HG03196 (cell line): ENCODE measurements around the gene LARP4B.

ENCODE experiments used
- ATAC-seq: cut with Tn5 transposase; IDR thresholded peaks from one replicate; pipeline ENCODE4 v1.9.1; 2021; ENCODE audit not compliant: unreplicated experiment

Gene LARP4B

DNA sequence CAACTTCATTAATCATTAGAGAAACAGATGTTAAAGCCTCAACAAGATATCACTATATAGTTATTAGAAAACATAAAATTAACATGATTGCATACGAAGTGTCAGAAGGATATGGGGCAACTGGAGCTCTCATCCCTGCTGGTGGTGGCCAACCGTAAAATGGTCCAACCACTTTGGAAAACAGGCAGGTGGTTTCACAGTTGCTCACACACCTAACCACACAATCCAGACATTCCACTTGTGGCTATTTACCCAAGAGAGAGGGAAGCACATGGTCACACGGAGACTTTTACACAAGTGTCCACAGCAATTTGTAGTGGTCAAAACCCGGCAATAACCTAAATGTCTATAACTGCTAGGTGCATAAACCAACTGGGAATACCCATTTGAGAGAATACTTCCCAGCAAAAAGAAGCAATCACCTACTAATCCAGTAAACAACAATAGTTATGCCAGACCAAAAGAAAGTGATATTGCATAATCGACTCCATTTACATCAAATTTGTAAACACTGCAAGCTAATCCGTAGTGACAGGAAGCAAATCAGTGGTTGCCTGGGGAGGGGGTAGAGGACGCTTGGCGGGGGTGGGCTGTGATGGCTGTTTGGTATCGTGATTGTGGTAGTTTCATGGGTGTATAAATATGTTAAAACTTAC, 91.8 kb downstream of the LARP4B start:
- ATAC-seq = no peak

DNA sequence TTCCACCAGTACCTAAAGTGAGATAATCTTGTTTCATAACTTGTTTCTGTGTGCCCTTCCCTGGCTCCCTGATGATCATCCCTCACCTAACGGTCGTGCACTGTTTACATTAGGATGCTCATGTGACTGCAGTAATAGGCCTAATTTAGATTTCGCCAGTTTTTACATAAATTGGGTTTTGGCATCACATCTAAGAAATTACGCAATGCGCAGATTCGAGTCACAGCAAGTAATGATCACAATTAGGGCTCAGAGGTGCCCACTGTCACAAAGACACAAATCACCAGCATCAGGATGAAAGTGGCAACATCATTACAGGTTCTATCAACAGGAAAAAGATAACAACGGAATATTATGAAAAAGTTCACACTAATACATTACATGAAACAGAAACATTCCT, 94.7 kb downstream of the LARP4B start:
- no peak for ATAC-seq

DNA sequence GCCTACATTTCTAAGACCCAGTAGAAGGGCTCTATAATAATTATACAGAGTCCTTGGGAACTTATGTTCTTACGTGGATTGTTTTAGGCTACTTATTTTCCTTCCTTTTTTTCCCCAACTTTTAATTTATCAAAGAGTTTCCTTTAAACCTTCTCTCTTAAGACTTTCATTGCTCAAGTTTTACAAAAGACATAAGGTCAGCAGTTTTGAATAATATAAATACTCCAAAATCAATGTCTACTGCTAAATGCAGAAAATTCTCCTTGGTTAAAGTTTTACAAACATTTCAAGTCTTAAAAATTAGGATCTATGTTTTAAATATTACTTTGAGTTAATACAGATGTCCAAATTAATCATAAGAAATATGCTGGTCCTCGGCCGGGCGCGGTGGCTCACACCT, 97.0 kb downstream of the LARP4B start:
- ATAC-seq = no peak

DNA sequence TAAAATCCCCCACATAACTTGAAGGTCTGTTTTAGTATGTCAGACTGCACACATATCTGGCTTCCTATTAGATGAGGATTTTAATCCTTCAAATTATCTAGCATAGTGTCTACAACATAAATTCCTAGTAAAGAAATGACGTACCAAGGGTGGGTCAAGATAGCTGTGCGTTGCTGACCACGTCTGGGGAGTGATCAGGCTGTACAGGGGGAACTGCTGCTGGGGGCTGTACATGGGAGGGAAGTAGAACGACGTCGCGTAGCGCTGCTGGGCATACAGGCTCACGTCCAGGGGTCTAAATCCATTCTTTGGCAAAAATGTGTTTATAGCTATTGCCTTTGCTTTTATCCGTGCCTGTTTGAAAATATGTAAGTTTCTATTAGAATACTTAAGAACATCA, 102.3 kb downstream of the LARP4B start:
- ATAC-seq = no peak

DNA sequence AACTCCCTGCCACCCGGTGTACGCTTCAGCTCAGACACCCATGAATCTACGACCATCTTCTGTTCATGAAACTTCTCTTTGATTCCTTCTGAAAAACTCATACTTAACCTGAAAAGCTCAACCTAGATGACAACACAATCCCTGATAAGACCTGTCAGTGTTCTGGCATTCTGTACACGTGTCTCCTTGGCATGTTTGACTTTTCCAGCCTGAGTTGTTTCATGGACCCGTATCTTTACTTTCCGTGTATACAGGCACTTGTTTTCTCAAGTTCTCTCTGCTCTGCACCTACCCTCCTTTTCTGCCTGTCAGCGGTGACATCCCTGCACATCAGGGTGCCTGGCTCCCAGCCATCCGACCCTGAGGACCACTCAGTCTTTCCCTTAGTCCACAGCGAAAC, 103.3 kb downstream of the LARP4B start:
- no peak for ATAC-seq

DNA sequence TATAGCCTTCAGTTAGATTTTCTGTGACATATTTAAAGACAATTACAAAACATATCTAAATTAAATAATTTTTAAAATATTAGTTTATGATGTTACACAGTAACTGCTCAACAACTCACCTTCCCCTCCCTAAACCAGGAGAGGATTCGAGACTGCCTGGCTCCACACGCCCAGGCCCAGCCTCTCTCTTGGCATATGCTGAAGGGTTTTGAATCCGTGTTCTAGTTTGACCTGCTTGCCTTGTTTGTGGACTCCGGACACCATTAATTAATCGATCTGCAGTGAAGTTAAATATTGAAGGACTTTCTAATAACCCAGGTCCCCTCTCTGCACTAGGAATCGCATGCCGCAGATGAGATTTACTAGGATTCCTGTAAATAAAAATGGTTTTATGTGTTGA, 106.6 kb downstream of the LARP4B start:
- no peak for ATAC-seq

DNA sequence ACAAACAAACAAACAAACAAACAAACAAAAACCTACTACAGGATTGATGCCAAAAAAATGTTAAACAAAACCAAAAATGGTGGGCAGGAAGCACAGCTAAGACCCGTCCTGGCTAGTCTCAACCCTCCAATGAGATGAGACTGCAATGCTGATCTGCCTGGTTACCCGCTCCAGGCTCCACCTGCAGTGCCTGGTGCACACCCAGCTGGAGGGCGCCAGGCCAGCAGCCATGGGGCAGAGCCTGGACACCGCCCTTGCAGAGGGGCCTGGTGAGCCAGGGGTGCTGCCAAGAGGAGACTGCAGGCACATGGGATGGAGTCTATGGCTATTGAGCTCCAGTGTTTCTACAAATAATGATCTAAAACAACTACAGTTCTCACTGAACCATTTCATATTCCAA, 107.0 kb downstream of the LARP4B start:
- no peak for ATAC-seq

DNA sequence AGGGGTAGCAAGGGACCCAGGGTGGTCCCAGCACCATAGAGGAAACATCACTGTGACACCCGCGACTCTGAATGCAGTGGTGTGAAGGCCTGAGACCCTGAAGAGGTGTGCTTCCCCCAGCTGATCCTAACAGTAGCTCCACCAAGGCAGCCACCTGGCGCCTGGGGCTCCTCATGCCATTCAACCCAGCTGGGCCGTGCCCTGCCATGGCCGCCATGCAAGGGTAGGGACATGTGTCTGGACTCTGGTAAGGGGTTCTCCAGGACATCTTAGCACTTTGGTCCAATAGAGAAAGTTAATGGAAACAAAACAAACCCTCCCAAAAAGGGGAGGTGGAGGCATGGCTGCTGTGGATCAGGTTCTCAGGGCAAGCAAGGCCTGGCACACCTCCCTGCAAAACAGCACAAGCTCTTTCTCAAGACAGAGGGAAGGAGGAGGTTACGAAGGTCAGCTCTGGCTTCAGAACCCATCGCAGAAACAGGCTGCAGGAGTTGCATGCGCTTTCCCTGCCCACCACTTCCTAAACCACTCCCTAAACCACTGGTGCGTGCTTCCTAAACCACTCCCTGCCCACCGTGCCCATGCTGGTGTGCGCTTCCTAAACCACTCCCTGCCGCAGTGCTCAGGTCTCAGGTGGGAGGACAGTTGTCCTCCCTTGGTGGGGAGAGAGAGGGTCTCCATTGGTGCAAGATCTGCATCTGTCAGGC, 108.7 kb downstream of the LARP4B start:
- no peak for ATAC-seq

DNA sequence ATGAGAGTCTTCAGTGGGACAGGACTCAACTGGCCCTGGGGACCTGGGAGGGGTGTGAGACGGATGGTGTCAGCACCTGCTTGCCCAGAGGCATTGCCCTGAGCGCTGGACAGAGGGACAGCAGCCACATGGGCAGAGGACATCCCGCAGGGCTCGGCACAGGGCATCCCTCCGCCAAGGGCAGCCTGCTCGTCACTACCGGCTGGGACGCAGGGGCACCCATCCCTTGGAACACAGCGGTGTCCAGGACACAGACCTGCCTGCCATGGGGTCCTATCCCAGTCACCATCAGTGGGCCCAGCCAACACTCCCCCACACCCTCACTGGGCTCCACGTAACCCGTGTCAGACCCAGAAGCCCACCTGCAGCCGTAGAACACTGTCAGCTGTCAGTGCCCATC, 109.3 kb downstream of the LARP4B start:
- no peak for ATAC-seq

DNA sequence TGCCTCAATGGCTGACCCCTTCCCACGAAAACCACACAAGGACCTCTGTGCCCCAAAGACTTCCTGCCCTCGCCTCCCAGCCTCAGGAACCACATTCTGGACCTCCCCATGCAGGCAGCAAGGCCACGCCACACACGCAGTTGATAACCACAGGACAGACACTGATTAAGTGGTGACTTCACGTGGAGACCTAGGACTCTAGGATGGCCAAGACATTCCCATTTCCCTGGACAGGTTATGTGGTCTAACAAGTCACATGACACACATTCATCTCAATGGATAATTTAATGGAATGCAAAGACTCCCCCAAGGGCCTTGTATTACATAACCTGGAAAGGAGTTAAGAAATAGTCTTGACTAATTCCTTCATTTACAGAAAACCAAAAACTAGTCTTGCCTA, 110.2 kb downstream of the LARP4B start:
- ATAC-seq = no peak

DNA sequence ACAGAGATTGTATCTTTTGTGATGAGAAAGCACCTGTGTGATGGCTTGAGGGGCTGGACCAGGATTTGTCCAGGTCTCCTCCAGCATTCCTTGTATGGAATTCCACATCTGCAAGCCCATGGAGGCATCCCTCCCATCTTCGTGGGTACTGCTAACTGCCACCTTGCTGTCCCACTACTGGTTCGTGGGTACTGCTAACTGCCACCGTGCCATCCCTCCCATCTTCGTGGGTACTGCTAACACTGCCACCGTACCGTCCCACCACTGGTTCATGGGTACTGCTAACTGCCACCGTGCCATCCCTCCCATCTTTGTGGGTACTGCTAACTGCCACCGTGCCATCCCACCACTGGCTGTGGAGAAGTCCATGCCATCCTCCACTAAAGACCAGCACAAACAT, 111.7 kb downstream of the LARP4B start:
- ATAC-seq = no peak

DNA sequence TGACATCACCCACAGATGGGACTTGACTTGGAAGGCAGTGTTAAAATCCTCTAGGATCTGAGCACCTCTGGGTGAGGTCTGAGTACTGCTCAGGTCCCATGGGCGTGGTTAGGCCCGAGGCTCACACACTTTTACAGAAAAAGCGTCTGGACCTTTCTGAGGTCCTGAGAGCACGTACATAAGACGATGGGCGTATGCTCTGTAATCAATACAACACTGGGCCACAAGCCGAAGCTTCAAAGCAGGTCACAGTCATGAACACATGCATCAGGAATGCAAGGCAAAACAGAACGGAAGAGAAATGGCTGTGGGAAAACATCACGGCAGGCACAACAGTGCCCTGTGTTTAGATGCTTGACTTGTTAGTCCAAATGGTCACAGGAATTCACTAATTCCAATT, 112.2 kb downstream of the LARP4B start:
- no peak for ATAC-seq

DNA sequence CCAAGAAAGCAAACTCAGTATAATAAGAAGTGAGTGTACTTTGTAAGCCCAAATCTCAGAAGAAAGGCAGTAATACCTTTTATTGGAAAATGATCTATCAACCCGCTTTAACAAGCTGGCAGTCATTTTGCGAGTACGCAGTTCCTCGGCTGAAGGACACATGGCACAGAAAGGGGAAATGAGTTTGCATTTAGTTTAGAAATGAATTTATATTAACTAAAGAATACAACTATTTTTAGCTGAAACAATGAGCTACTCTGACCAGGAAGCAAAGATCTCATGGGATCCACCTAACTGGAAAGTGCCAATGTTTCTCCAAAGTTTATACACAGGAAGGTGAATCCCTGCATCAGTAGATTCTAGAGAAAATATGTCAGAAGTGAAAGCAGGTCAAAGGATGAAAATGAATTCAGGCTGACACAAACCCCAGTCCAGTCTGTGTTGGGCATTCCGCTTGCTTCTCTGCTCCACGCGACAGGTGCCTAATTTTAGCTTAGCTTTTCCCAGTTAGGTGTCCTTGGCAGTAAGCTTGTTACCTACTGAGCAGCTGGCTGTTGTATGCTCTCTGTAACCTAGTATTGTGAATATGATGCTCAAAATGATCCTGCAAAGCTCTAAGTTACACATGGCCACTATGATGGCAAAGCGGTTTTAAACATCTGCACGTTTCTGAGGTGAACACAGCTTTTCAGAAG, 112.8 kb downstream of the LARP4B start:
- no peak for ATAC-seq

DNA sequence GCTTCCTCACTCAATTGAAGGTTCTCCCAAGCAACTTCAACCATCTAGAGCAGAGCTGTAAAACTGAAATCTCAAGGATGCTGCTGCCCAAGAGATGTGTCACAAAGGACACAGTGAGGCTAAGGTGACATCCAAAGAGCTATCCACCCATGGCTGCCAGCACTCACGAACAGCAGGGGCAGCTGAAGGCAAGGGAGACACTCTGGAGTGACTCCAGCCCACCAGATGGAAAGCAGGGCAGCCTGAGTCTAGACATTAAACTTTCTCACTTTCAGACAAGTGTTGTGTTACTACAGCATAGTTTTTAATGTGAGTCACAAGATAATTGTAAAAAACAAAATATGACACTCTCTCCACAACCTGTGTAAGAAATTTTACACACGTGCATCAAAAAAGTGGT, 113.5 kb downstream of the LARP4B start:
- no peak for ATAC-seq

DNA sequence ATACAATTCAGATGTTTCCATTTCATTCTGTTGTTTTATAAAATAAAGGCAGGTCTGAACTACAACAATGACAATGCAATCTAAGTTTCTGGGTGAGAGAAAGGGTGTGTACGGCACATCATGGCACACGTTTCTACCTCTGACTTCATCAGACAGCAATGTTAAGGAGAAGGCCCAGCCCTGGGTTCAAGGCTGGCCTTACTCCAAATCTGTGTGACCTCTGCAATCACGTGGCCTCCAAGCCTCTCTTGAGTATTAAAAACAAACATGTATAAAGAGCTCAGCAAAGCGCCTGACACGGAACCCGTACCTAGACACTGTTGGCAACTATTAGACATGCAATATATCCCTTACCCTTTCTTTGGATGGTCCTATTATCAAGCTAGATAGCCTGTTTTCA, 114.1 kb downstream of the LARP4B start:
- ATAC-seq = no peak

DNA sequence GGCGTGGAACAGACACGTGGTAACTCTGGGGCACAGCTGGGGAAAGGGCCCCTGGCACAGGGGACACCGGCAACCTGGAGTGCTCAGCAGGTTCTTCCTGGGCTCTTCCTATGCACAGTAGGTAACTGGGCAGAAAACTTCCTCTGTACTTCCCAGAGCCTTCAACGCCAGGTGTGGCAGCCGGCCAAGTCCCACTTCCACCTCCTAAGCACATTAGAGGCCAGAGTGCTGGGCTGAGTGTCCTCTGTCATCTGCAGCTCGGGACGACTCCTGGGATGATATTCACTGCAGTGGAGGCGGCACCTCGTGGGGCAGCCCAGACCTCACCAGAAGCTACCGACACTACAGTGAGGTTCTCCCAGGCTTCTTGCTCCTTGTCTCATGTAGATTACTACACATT, 114.5 kb downstream of the LARP4B start:
- no peak for ATAC-seq

DNA sequence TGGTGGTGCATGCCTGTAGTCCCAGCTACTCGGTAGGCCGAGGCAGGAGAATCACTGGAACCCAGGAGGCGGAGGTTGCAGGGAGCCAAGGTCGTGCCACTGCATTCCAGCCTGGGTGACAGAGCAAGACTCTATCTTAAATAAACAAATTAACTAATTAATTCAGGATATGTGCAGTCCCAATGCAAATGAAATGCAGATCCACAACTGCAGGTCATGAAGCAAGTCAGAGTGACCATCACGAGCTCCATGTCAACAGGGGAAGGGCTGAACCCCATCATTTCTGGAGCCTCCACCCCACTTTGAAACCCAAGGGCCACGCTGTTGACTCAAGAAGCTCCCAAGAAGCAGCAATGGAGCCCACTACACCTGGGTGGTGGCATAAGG, 115.4 kb downstream of the LARP4B start:
- no peak for ATAC-seq

DNA sequence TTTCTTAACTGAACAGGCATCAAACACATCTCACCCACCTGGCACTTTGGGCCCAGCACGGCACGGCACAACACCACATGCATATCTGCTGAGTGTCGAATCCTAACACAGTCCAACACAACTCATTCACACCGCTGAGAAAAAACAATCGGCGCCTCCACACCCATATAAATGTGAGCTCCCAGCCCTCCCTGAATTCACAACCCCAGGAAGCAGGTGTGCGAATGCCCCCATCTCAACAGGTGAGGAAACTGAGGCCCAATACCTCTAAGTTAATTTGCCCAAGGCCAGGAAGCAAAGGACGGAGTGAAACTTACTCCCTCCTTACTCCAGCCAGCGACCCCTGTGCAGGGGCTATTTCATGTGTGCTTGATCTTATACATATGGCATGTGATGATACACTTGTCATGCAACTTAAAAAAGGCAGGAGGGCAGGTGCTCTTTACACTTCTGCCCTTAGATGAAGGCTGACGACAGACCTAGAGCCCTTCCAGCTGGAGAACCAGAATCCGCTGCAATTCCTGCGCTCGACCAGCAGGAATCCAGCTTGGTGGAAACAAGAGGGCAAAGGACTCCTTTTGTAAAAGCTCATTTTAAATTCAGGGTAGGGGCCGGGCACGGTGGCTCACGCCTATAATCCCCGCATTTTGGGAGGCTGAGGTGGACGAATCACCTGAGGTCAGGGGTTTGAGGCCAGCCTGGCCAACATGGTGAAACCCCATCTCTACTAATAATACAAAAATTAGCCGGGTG, 116.0 kb downstream of the LARP4B start:
- ATAC-seq = no peak

DNA sequence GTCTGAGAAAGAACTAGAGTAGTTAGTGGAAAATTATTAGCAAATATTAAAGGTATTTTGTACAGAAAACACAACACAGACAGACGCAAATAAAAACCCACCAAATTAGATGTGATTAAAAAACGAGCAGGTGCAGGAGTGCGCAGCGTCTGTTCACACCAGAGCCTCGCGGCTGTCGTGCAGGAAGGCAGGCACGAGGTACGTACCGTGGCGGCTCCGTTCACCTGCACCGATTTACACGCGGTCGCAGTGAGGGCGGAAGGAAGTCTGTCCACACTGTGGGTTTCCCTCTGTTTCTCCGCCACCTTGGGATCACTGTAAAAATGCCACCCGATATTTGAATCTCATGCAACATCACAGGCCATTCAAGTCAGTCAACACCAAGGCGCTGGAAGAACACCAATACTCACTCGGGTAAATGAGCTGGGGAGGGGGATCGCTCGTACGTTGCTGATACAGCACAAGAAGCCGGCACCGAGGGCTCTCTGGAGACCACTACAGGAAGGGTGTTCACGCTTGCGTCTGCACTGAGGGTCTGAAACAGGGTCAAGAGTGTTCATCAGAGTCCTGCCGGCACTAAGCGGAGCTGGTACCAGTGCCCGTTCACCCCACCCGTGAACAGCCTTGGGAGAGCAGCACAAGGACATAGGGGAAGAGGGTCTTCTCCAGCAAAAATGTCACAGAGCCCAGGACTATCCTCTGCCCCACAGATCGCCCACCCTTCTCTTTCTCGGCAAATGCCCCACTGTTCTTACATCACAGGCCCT, 116.8 kb downstream of the LARP4B start:
- no peak for ATAC-seq

DNA sequence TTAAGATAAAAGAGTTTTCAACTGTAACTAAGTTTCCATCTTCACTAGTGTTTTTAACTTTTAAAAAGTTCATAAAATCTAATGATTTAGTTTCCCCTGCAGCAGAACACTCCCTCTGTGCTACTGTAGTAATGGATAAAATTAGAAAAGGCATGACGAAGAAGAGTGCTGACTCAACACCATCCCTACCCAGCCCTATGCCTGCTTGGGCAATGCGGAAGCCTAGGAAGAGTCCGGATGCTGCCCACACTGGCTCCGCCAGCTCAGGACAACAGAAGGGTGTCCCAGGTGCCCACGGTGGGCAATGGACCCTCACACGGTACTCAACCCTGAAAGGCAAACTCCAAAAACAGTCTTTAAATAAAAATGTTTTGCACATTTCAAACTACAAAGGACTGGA, 118.2 kb downstream of the LARP4B start:
- ATAC-seq = no peak

DNA sequence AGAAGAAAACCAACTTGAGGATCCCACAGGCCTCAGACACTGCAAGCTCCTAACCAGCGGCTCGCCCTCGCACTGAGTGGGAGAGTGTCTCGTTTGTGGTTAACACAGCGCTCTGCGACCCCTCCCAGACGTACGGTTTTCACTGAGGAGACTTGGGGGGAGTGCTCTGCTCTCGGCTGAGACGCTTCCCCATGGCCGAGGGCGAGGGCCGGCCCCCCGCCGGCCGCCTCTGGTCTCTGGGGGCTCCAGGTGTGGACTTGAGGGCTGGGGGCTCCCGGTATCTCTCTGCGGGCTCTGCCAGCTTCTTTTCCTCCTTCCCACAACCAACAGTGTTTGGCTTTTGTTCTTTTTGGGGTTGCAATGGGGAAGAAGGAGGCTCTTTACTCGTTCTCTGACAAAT, 118.7 kb downstream of the LARP4B start:
- no peak for ATAC-seq
